ENCODE results near the gene ME3.

DNA sequence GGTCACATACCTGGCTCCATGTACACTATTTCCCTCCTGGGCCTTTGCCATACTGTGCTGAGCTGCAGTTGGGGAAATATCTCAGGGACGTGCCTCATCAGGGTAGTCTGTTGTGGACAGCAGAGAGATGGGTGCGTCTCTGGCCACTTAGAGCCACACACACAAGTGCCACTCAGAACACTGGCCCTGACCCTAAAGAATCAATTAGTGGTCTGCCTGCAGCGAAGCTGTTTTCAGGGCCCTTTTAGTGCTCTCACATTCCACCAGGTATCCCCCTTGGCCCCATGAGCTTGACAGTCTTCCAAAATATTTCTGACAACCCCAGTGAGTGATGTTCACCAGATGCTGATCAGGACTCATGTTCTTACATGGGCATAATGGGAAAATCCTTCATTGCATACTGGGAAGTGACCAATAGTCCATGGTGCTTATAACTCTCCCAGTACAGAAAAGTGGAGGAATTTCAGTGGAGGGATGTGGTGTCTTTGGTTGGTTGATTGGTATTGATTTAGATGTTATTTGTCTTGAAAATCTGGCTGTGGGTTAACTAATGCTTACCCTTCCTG, 66.1 kb downstream of the ME3 start:
- TF ChIP-seq, protein P1, sequence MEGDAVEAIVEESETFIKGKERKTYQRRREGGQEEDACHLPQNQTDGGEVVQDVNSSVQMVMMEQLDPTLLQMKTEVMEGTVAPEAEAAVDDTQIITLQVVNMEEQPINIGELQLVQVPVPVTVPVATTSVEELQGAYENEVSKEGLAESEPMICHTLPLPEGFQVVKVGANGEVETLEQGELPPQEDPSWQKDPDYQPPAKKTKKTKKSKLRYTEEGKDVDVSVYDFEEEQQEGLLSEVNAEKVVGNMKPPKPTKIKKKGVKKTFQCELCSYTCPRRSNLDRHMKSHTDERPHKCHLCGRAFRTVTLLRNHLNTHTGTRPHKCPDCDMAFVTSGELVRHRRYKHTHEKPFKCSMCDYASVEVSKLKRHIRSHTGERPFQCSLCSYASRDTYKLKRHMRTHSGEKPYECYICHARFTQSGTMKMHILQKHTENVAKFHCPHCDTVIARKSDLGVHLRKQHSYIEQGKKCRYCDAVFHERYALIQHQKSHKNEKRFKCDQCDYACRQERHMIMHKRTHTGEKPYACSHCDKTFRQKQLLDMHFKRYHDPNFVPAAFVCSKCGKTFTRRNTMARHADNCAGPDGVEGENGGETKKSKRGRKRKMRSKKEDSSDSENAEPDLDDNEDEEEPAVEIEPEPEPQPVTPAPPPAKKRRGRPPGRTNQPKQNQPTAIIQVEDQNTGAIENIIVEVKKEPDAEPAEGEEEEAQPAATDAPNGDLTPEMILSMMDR (IDR thresholded peaks at IDR 0.05): no peak
- no peak for TF ChIP-seq POLR2A (IDR thresholded peaks at IDR 0.05)

All from Peyer's patch (tissue), 4 donors.